Activated T-helper 2 cell treated with anti-CD3 and anti-CD28 coated beads, Interferon-gamma antibody, Interleukin-2, Interleukin-4, amounts not matched to agents 10 μg/mL and 5 μg/mL and 100 μg/mL, durations not matched to agents 14 hours and 24 hours and 36 hours (primary cell): ENCODE measurements around the gene EXOC3L4. TPM values are rescaled to one million over a fixed set of nuclear protein-coding genes. Genes with fewer than 3 reads are reported as not detected.

Experiments used
- DNase-seq: peaks from one replicate; pipeline ENCODE4 v3.0.0; 2021; ENCODE audit warnings: low spot score
- H3K27ac Mint-ChIP-seq: one replicate; pipeline ENCODE4 v1.8.0; 2021; ENCODE audit warnings: mixed read lengths
- H3K27me3 Mint-ChIP-seq: one replicate; pipeline ENCODE4 v1.8.0; 2021; ENCODE audit warnings: low read depth, mixed read lengths
- H3K36me3 Mint-ChIP-seq: one replicate; pipeline ENCODE4 v1.8.0; 2021; ENCODE audit warnings: low read depth, mixed read lengths
- H3K4me1 Mint-ChIP-seq: one replicate; pipeline ENCODE4 v1.8.0; 2021; ENCODE audit warnings: low read depth, mixed read lengths
- H3K4me3 Mint-ChIP-seq: one replicate; pipeline ENCODE4 v1.8.0; 2021; ENCODE audit warnings: low read depth, mild to moderate bottlenecking, moderate library complexity, mixed read lengths
- H3K9me3 Mint-ChIP-seq: one replicate; pipeline ENCODE4 v1.8.0; 2021; ENCODE audit warnings: mixed read lengths
- intact Hi-C: fragments of 100-400 bp; cut with micrococcal nuclease; formaldehyde crosslinking; loops from one replicate; pipeline ENCODE4 v1.15.1; 2023
- total RNA-seq: library from RNA; stranded (reverse); gene quantifications from 2 replicates; pipeline ENCODE4 v1.2.3, GENCODE V29; 2022

The EXOC3L4 gene
- total RNA-seq, 1 donor from 2014 or later, result not detected

- DNase-seq, result no peak
- H3K4me3 Mint-ChIP-seq, result no peak overlapping the region
- intact Hi-C loops, result no loop called here
- no peaks in the 10 kb centered on the region for H3K27me3 Mint-ChIP-seq
- no peaks in the 10 kb centered on the region for H3K36me3 Mint-ChIP-seq
- no peaks in the 10 kb centered on the region for H3K4me1 Mint-ChIP-seq
- no peak overlapping the region for H3K27ac Mint-ChIP-seq
- H3K9me3 Mint-ChIP-seq, result no peaks in the 10 kb centered on the region
Observed at GRCh38 chr14:103134405-103134804, 39.9 kb downstream of the EXOC3L4 start.

- Mint-ChIP-seq H3K27me3 (no peaks in the 10 kb centered on the region), H3K27ac (no peak overlapping the region), H3K4me1 (no peaks in the 10 kb centered on the region), H3K36me3 (no peaks in the 10 kb centered on the region), H3K9me3 (no peaks in the 10 kb centered on the region), H3K4me3 (no peak overlapping the region)
- intact Hi-C loops, result no loop called here
- no peak for DNase-seq
Observed at GRCh38 chr14:103134919-103135318, 40.4 kb downstream of the EXOC3L4 start.

- H3K4me3 Mint-ChIP-seq, result no peak overlapping the region
- H3K27me3 Mint-ChIP-seq, result no peaks in the 10 kb centered on the region
- H3K36me3 Mint-ChIP-seq, result no peaks in the 10 kb centered on the region
- intact Hi-C loops, result no loop called here
- no peak for DNase-seq
- no peak overlapping the region for H3K27ac Mint-ChIP-seq
- peaks cover 4% of the 10 kb centered on the region for H3K4me1 Mint-ChIP-seq
- no peaks in the 10 kb centered on the region for H3K9me3 Mint-ChIP-seq
Observed at GRCh38 chr14:103135333-103136260, 41.1 kb downstream of the EXOC3L4 start.

- H3K4me1 Mint-ChIP-seq, result peaks cover 4% of the 10 kb centered on the region
- DNase-seq, result no peak
- H3K9me3 Mint-ChIP-seq, result no peaks in the 10 kb centered on the region
- H3K27me3 Mint-ChIP-seq, result peaks cover 3% of the 10 kb centered on the region
- no peak overlapping the region for H3K27ac Mint-ChIP-seq
- H3K4me3 Mint-ChIP-seq, result no peak overlapping the region
- intact Hi-C loops, result no loop called here
- no peaks in the 10 kb centered on the region for H3K36me3 Mint-ChIP-seq
Observed at GRCh38 chr14:103136388-103137271, 42.1 kb downstream of the EXOC3L4 start.

GRCh38 chr14:103137689-103138300 lies 43.3 kb downstream of the EXOC3L4 start:
- H3K9me3 Mint-ChIP-seq, result no peaks in the 10 kb centered on the region
- no peak overlapping the region for H3K27ac Mint-ChIP-seq
- no peak for DNase-seq

GRCh38 chr14:103138301-103139131 lies 44.0 kb downstream of the EXOC3L4 start:
- peaks cover 3% of the 10 kb centered on the region for H3K27me3 Mint-ChIP-seq
- no peak for DNase-seq
- no peak overlapping the region for H3K4me3 Mint-ChIP-seq
- intact Hi-C loops, result no loop called here
- H3K4me1 Mint-ChIP-seq, result peaks cover 4% of the 10 kb centered on the region
- no peak overlapping the region for H3K27ac Mint-ChIP-seq
- H3K36me3 Mint-ChIP-seq, result no peaks in the 10 kb centered on the region
- H3K9me3 Mint-ChIP-seq, result no peaks in the 10 kb centered on the region

More at GRCh38 chr14:103137689-103138300, 43.3 kb downstream of the EXOC3L4 start:
- intact Hi-C loops, result no loop called here
- no peaks in the 10 kb centered on the region for H3K36me3 Mint-ChIP-seq
- peaks cover 4% of the 10 kb centered on the region for H3K4me1 Mint-ChIP-seq
- H3K4me3 Mint-ChIP-seq, result no peak overlapping the region
- H3K27me3 Mint-ChIP-seq, result peaks cover 3% of the 10 kb centered on the region

GRCh38 chr14:103139132-103140025 lies 44.9 kb downstream of the EXOC3L4 start:
- Mint-ChIP-seq H3K36me3 (no peaks in the 10 kb centered on the region), H3K27me3 (peaks cover 3% of the 10 kb centered on the region), H3K4me3 (no peak overlapping the region), H3K4me1 (peaks cover 4% of the 10 kb centered on the region), H3K9me3 (no peaks in the 10 kb centered on the region), H3K27ac (no peak overlapping the region)
- intact Hi-C loops, result no loop called here
- no peak for DNase-seq

GRCh38 chr14:103140316-103141109 lies 46.0 kb downstream of the EXOC3L4 start:
- Mint-ChIP-seq H3K27me3 (peaks cover 3% of the 10 kb centered on the region), H3K9me3 (no peaks in the 10 kb centered on the region), H3K36me3 (no peaks in the 10 kb centered on the region), H3K4me1 (peaks cover 4% of the 10 kb centered on the region), H3K4me3 (no peak overlapping the region), H3K27ac (no peak overlapping the region)
- intact Hi-C loops, result loop anchor here (1.0 kb wide), 1 partner anchor 35 kb away; no protein-coding TSS in a partner anchor
- DNase-seq, result no peak

- Mint-ChIP-seq H3K27ac (no peak overlapping the region), H3K36me3 (no peaks in the 10 kb centered on the region), H3K27me3 (peaks cover 3% of the 10 kb centered on the region), H3K4me1 (peaks cover 4% of the 10 kb centered on the region), H3K4me3 (no peak overlapping the region), H3K9me3 (no peaks in the 10 kb centered on the region)
- no peak for DNase-seq
- intact Hi-C loops, result loop anchor here (1.0 kb wide), 1 partner anchor 36 kb away; no protein-coding TSS in a partner anchor
Observed at GRCh38 chr14:103141117-103141796, 46.7 kb downstream of the EXOC3L4 start.

- intact Hi-C loops, result no loop called here
- Mint-ChIP-seq H3K4me1 (peaks cover 4% of the 10 kb centered on the region), H3K27ac (no peak overlapping the region), H3K36me3 (no peaks in the 10 kb centered on the region), H3K9me3 (no peaks in the 10 kb centered on the region), H3K27me3 (peaks cover 3% of the 10 kb centered on the region), H3K4me3 (no peak overlapping the region)
- no peak for DNase-seq
Observed at GRCh38 chr14:103142026-103142425, 47.5 kb downstream of the EXOC3L4 start.
